Body of pancreas (tissue), 4 donors: Measurements from ENCODE around the gene XRCC3.

ENCODE experiments used
- CTCF ChIP-seq, 7 experiments: fragments of 450-650 bp in 4 of 7; fragments of 200-600 bp in 3 of 7; sonication (generic) in 3 of 7; IDR thresholded peaks; one replicate each; pipeline ENCODE4 v1.5.1; 2016 to 2019; ENCODE audit warnings: antibody characterized with exemption in 7 of 7
- POLR2A ChIP-seq, 3 donors: fragments of 450-650 bp; IDR thresholded peaks; one replicate each; pipeline ENCODE4 v1.6.1; 2016; ENCODE audit warnings: antibody characterized with exemption in 3 of 3, mild to moderate bottlenecking in 2 of 3

- TF ChIP-seq CTCF (IDR thresholded peaks at IDR 0.05): no peak
- no peak for TF ChIP-seq POLR2A (IDR thresholded peaks at IDR 0.05)
Observed at GRCh38 chr14:103755060-103755459, 39.8 kb upstream of the XRCC3 start.
